HG03095 (cell line): ENCODE measurements around the gene ROBO1.
"Not testable (repeated sequence)": the region's sequence is repeated elsewhere in the genome, so short reads cannot be mapped to it uniquely, and the experiment has no call there.

Experiments
- ATAC-seq: cut with Tn5 transposase; IDR thresholded peaks from one replicate; pipeline ENCODE4 v1.9.1; 2021; ENCODE audit warnings: moderate library complexity; ENCODE audit not compliant: unreplicated experiment

The ROBO1 gene

GRCh38 chr3:78765671-78766485, 1001.9 kb downstream of the ROBO1 start:
- no peak for ATAC-seq

DNA sequence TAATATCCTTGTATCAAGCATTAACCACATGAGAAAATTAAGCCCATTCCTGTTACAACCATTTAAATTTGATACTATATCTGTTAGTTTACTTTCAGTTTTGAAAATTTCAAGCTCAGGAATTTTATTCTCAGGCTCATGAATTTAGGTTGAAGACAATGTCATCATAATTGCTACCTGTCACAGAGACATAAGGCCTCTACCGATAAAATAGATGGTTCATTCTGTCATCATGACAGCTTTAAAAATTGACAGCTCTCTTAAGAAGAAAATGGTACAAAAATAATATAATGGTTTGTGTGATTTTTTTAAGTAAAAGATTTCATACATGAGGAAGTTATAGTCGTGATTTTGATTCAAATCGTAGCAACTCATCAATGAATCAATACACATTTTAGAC, 1003.2 kb downstream of the ROBO1 start:
- ATAC-seq, result no peak

DNA sequence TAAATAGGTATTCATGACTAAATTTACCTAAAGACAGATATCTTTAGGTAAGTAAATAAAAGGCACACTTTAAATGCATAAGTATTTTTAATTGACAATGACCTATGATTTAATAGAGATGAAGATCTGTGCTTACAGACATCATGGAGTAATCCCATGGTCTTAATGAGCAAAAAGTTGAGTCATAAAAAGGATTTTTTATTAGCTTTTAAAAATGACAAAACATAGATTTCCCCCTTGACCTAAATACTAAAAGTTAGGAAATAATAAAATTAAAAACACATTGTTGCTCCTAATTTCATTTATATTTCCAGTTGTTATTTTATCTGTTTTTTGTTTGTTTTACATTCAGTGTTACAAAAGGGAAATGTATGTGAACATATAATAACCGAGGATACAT, 1005.7 kb downstream of the ROBO1 start:
- no peak for ATAC-seq

GRCh38 chr3:78761126-78761525, 1006.7 kb downstream of the ROBO1 start:
- ATAC-seq, result no peak

GRCh38 chr3:78757731-78758130, 1010.1 kb downstream of the ROBO1 start:
- ATAC-seq, result no peak

DNA sequence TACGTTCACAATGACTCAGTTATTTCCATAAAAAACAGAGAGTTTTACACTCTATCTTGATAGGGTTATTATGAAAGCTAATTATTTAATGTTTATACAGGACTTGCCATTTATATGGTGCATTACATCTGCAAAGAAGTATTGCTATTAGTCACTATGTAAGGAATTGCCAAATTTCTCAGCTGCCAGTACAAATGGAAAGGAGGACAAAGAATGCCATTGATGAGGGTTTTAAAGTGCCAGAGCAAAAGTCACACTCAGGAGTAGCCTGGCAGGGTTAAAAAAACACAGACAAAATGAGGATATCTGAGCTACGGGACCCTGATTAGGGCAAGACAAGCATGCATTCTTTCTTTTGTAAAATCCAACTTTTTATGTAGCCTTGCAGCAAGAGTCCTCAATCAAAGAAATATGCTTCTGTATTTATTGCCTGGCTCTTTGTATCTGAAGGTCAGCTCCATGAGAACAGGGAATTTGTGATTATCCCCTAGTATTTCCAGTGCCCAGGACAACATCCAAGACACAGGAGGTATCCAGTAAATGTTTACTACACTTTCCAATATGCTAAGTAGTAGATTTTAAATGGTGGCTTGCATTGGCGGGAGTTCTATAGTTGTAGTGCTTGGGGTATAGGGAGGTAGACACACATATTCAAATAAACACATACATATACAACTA, 1013.6 kb downstream of the ROBO1 start:
- ATAC-seq, result no peak

DNA sequence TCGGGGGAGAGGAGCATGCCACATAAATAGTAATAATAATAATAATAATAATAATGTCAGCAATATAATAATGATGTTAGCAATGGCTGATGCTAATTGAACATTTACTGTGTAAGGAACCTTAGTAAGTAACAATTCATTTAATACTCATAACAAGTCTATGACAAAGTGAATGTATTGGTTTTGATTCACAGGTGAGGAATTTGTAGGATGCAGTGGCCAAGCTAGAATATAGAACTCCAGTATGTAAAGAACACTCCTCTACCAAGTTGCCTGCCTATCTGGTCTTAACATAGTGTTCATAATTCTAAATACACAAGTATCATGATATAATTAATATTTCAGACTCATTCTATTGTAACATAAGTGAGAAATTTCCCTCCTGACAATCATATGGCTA, 1016.5 kb downstream of the ROBO1 start:
- no peak for ATAC-seq

DNA sequence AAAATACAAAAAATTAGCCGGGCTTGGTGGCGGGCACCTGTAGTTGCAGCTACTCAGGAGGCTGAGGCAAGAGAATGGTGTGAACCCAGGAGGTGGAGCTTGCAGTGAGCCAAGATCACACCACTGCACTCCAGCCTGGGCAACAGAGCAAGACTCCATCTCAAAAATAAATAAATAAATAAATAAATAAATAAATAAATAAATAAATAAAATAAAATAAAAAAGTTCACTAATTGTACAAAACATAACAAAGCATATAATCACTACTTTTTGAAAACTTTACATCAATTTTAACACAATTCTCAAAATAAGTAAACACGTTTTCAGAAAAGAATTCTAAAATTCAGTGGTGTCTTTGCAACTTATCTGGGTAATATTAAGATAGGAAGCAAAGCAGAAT, 1017.5 kb downstream of the ROBO1 start:
- ATAC-seq, result not testable (repeated sequence)

DNA sequence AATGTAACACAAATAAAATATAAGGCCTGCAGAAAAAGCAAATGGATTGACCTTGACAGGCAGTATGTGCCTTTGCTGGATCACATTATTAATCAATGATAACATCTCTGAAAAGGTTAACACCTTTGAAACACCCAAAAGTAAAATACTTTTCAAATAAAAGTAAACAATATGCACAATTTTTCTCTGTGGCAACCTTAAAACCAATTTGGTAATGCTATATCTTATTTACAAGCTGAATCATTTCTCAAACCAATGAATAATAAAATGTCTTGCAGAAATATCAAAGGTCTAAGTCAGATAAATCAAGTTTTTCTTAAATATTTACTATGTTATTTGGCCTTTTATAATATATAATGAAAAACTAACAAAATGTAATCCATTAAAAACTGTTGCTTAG, 1018.7 kb downstream of the ROBO1 start:
- no peak for ATAC-seq

DNA sequence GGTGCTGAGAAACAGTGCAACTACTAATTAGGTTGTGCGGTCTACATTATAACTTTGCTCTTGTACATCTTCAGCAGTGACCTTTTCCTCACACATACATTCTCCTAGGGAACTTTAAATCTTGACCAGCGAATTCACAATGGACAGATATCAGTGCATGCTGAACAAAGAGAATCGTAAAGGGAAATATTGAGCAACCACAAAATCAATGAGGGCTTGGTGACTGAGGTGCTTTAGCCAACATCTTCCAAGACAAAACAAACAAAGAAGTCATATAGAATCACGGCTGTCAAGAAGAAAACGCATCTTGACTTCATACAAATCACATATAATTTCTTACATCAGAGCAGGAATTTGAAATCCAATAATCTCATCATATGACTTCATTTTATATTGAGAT, 1022.0 kb downstream of the ROBO1 start:
- ATAC-seq, result no peak

GRCh38 chr3:78742491-78742890, 1025.3 kb downstream of the ROBO1 start:
- no peak for ATAC-seq

DNA sequence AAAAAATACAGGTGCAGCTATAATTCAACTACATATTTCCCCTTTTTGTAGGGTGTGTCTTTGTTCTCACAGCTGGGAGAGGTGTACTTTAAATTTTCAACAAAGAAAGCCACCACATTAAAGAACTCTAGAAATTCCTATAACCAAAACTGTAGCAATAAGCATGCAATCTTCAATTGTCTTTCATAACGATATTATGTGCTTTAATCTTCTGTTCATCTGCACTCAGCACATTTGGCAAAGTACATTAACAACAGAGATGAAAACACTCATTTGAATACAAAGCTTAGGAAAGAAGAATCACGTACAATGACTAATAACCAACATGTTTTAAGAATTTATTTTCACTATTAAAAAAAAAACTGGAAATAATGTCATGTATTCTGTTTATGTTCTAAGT, 1025.8 kb downstream of the ROBO1 start:
- no peak for ATAC-seq

DNA sequence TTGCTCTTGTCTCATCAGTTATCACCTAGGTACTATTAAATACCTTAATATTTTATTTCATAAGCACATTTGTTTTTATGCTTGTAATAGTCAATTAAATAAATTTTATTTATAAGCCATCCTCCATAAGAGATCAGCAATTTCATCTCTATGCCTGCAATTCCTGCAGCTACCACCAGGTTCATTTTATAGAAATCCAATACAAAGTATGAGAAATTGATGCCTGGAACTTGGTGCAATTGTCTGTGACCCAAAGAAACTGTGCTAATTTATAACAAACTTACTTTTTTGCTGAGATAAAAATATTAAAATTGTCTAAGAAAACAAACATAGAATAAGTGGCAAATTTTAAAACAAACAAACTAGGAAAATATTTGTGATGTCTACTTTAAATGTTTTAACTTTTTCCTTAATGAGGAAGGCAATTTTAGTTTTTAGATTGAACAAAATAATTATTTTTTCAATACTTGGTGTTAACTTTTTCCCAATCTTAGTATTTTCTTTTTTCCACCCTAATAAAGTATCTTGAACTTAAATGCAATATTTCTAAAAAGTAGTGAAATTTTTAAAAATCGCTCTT, 1026.6 kb downstream of the ROBO1 start:
- ATAC-seq, result no peak

DNA sequence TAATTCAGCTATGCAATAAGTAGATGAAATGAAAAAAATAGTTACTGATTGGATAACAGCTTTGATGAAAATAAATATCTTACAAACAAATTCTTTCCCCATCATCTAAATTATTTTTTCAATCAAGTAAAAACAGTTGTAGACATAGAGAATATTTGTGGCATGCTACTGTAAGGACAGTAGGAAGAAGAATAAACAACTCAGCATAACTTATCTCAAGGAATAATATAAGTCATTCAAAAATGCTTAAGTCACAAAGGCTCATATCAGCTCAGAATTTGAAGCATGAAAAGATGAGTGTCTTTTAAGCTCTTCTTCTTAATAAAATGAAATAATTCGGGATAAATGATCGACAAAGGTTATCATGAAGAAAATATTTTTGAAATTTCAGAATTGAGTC, 1029.0 kb downstream of the ROBO1 start:
- no peak for ATAC-seq

DNA sequence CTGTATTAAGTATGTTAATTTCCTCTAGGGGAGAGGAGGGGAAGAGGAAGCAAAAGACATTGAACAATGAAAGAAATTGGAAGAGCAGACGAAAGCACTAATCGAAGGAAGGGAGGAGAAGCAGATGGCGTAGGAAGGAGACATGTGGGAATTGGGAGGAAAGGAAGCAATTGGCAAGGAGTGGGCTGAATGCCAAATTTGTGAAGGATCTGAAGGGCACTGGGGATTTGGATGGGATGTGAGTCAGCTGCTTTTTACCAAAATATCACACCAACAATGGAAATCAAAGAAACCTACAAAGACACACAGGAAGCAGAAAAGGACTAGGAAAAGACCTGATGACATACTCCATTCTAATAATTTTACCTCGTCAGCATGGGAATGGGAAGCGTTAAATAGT, 1029.8 kb downstream of the ROBO1 start:
- ATAC-seq, result no peak

- ATAC-seq, result no peak
These were observed 1030.9 kb downstream of the ROBO1 start for GRCh38 chr3:78736863-78737262.

DNA sequence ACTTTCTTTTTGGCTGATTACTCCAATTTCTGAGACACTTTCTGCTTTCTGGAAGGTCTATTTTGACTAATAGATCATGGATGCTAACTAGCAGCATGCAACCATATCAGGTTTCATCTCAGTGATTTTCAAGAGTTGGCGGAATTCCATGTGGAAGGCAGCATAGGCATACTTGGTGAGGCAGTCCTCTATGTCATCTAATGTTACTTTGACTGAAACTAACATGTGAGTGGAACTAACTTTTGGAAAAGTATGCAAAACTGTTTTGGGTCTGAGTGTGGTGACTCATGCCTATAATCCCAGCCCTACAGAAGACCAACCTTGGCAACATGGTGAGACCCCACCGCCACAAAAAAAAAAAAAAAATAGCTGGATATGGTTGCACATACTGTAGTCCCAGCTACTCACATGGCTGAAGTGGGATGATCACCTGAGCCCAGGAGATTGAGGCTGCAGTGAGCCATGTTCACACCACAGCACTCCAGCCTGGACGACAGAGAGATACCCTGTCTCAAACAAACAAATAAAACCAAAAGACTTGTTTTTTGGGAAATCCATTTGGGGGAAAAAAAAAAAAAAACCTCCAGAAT, 1033.7 kb downstream of the ROBO1 start:
- ATAC-seq, result no peak

GRCh38 chr3:78732893-78733292, 1034.9 kb downstream of the ROBO1 start:
- no peak for ATAC-seq

- no peak for ATAC-seq
These were observed 1035.3 kb downstream of the ROBO1 start for GRCh38 chr3:78732471-78732870.

DNA sequence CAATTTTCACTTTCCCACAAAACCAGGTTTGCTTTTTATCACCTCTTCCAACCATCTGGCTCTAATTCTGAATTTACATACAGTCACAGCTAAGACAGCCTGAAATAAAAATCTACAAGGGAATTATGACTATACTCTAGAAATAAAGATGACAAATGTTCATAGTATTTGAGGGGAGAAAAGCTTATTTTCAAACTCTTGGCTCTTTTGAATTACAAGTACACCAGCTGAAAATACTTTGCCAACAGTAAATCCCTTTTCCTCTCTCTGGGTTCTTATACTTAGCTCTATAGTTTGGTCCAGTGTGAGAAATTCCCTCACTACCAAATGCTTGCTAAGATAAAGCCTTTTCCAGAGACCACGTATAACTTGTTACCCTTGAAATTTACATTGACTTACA, 1037.9 kb downstream of the ROBO1 start:
- no peak for ATAC-seq

- no peak for ATAC-seq
These were observed 1039.2 kb downstream of the ROBO1 start for GRCh38 chr3:78728406-78729145.
